Measurements from ENCODE around the gene VIM.
"Not testable (repeated sequence)": the region's sequence is repeated elsewhere in the genome, so short reads cannot be mapped to it uniquely, and the experiment has no call there.

VIM gene

DNA sequence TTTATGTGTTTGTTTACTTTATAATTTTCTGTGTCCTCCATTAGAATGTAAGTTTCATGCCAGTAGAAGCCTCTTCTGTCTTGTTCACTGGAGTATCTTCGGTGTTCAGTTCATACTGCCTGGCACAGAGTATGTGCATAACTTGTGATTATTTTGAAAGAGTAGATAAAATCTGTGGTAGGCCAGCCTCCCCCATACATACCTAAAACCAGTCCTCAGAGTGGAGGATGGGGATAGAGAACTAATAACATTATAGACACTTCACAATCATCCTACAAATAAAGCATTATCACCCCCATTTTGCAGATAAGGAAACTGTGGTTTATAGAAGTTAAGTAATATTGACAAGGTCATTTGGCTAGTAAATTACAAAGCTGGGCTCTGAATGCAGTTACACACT lies 28.0 kb downstream of the VIM start:
- DNase-seq (ENCODE audit: low spot score) (no peak), FAIRE-seq (no peak)

DNA sequence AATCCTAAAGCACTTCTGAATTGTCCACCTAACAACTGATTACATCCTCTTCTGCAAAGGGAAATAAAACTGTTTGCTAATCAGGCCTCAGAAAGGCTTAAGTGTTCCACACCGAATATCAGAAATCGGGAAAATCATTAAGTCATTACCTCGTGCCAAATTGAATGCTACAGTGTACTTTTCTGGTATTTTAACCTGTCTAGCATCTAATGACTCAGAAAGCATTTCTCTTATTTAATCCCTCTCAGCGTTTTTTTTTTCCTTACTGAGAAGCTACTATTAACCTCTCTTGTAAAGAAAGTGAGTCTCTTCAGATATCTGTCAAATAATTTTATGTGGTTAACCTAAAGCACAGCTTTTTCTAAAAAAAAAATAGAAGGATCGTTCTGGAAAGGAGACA lies 28.6 kb downstream of the VIM start:
- FAIRE-seq: no peak
- DNase-seq (ENCODE audit: low spot score): no peak

DNA sequence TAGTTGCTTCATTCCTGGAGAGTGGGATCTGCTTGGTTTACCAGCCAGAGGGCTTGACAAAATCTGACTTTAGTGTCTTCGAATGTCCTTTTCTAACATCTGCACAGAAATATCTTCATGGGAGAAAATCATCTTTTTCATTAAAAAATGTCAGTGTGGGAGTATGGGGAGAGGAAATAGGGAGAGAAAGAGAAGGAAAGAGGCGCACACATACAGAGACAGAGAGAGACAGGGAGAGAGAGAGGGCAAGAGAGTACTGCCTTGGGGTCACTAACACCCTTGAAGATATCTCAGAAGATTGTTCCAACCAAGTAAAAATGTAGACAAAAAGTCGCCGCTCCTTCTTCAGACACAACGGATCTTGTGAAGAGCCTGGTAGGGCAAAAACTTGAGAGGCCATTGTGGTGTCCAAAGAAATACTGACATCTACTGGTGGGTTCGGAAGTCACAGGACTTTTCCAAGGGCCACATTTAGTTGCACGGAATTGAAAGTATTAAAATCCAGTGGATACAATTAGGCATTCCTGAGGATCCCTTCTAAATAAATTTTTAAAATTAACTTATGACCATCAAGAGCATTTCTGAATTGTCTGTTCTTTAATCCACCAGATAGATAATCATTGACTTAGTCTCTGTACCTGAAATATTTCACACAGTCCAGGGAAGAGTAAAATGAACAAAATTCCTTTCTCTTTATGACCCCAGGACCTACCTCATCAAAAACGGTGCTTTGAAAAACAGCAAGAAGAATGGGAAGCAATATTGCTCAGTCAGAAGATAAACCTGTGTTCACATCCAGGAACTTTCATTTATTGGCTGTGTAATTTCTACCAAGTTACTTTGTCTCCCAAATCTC lies 29.7 kb downstream of the VIM start:
- DNase-seq (ENCODE audit: low spot score) (peak; percentile 68), FAIRE-seq (peak; percentile 87)

DNA sequence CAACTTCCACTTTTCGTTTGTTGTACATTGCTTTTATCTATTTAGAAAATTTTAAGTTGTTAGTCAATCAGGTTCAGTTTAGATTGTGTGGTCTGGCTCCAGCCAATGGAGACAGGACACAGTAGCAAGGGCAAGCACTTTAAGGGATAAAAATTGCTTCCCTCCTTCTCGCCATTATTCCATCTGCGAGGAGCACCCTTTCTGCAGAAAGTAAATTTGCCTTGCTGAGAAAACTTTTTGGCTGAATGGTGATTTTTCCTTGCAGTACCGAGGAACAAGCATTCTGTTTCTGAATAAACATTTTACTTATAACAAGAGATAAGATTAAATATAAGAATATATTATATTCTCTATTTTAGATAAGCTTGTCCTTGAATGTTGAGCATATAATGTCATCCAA lies 34.5 kb downstream of the VIM start:
- DNase-seq (ENCODE audit: low spot score) (no peak), FAIRE-seq (no peak)

DNA sequence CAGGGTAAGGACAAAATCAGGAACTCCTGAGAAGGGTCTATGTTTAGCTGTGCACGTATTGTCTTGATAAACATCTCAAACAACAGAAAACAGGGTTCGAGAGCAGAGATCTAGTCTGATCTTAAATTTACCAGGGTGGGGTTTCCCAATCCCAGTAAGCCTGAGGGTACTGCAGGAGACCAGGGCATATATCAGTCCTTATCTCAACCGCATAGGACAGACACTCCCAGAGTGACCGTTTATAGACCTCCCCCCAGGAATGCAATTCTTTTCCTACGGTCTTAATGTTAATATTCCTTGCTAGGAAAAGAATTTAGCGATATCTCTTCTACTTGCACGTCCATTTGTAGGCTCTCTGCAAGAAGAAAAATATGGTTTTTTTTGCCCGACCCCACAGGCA lies 35.5 kb downstream of the VIM start:
- no peak for DNase-seq (ENCODE audit: low spot score)
- FAIRE-seq: no peak

DNA sequence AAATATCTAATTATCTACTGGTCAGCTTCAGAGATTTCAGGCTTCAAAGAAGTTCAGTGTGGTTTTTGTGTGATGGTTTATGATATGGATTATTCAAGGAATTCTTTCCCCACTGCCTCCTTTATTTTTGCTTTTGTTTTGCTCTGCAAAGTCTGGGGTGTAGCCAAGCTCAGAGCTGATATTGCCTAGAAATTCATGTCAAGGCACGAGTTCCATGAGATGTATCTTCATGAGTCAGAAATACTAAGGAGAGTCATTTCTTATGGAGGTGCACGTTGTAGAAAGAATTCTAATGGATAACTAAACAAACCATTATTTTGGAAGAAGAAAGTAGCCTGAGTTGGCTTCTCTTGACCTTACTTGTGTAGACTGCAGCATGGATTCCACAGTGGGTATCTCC lies 37.4 kb downstream of the VIM start:
- no peak for FAIRE-seq

DNA sequence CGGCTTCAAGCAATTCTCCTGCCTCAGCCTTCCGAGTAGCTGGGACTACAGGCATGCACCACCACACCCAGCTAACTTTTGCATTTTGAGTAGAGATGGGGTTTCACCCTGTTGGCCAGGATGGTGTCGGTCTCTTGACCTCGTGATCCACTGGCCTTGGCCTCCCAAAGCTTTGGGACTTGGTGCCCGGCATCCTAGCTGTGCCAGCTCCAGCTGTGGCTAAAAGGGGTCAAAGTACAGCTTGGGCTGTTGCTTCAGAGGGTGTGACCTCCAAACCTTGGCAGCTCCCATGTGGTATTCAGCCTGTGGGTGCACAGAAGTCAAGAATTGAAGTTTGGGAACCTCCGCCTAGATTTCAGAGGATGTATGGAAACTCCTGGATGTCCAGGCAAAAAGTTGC lies 38.5 kb downstream of the VIM start:
- FAIRE-seq; DNase-seq (ENCODE audit: low spot score): not testable (repeated sequence)

More for the DNA sequence above, 37.4 kb downstream of the VIM start:
- no peak for DNase-seq (ENCODE audit: low spot score)

DNA sequence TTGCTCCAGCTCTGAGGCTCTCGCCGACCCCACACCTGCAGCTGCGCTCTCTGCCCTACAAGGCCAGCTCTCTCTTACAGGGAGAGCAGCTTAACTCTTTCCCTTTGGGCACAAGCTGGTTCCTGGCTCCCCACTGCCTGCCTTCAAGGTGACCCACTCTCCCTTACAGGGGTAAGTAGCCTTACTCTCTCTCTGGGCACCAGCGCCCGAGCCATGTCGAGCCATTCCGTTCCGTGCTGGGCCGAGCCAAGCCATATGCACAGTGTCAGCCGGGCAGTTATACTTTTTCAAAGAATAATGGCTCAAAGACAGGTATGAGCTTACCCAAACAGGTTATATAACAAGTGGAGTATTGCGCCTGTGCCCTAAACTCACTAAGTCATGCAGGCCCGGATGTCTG lies 44.6 kb downstream of the VIM start:
- DNase-seq (ENCODE audit: low spot score) (no peak), FAIRE-seq (no peak)

DNA sequence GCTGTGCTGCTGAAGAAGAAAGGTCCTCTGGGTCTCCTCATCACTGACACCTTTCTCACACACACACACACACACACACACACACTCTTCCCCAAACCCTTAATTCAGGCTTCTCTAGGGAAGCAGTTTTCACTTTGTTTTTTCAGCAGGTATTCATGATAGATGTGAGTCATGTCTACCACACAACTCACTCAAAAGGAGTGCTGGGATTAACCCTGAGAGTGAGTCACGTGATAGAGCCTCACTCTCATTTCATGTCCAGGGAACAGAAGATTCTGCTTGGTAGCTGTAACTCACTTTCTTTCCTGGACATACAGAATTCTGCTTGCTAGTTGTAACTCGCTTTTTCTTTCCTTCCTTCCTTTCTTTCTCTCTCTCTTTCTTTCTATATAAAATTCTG lies 45.4 kb downstream of the VIM start:
- FAIRE-seq (peak; percentile 80), DNase-seq (ENCODE audit: low spot score) (peak; percentile 66)

DNA sequence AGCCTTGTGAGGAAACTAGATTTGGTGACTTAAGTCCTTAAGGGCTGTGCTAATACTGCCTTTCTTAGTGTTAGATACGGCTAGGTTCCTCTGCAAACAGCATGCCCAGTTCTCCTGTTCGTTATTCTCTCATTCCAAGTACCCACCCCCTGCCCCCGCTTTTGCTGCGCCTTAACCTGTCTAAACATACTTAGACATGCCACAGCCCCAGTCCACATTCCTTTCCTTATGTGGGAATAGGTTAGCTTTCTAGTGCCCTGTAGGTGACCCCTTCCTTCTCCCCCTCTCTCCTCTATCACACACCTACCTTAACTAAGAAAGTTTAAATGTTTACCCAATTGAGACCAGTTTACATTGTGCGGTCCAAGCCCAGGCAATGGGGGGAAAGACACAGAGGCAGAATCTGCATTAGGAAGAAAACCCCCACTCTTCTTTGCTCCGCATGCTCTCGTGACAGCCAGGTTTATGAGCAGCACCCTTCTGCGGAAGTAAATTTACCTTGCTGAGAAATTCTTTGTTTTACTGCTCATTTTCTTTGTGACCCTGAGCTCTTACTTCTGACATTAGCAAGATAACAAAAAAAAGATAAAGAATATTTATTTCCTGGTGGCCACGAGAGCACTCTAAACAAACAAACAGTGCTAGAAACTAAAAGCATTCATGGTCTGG lies 48.8 kb downstream of the VIM start:
- FAIRE-seq (no peak), DNase-seq (ENCODE audit: low spot score) (no peak)

DNA sequence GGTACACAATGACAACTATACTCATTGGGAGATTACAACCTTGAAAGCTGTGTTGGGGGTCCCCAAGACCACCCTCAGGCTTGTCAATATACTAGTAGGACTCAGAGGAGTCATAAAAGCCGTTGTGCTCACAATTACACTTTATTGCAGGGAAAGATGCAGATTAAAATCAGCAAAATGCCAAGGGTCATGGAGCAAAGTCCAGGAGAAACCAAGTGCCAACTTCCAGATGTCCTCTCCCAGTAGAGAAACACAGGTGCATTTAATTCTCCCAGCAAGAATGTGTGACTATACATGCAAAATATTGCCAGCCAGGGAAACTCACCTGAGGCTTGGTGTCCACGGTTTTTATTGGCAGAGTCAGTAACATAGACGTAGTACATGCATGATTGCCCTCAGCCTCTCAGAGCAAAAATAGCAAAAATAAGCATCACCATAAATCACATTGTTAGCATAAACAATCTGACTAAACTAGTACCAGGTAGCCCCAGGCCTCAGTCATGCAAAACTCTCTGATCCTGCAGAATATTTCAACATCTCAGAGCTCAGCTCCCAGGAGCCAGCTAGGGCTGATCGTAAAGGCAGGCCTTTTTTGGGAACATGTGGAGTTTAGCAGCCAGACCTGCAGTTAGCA lies 50.7 kb downstream of the VIM start:
- no peak for DNase-seq (ENCODE audit: low spot score)
- no peak for FAIRE-seq

DNA sequence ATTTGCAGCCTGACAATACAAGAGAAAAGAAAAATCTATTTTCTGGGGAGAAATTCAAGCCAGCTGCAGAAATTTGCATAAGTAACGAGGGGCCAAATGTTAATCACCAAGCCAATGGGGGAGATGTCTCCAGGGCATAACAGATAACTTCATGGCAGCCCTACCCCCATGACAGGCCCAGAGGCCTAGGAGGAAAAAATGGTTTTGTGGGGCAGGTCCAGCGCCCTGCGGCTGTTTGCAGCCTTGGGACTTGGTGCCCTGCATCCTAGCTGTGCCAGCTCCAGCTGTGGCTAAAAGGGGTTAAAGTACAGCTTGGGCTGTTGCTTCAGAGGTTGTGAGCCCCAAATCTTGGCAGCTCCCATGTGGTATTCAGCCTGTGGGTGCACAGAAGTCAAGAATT lies 54.3 kb downstream of the VIM start:
- DNase-seq (ENCODE audit: low spot score) (no peak), FAIRE-seq (no peak)

DNA sequence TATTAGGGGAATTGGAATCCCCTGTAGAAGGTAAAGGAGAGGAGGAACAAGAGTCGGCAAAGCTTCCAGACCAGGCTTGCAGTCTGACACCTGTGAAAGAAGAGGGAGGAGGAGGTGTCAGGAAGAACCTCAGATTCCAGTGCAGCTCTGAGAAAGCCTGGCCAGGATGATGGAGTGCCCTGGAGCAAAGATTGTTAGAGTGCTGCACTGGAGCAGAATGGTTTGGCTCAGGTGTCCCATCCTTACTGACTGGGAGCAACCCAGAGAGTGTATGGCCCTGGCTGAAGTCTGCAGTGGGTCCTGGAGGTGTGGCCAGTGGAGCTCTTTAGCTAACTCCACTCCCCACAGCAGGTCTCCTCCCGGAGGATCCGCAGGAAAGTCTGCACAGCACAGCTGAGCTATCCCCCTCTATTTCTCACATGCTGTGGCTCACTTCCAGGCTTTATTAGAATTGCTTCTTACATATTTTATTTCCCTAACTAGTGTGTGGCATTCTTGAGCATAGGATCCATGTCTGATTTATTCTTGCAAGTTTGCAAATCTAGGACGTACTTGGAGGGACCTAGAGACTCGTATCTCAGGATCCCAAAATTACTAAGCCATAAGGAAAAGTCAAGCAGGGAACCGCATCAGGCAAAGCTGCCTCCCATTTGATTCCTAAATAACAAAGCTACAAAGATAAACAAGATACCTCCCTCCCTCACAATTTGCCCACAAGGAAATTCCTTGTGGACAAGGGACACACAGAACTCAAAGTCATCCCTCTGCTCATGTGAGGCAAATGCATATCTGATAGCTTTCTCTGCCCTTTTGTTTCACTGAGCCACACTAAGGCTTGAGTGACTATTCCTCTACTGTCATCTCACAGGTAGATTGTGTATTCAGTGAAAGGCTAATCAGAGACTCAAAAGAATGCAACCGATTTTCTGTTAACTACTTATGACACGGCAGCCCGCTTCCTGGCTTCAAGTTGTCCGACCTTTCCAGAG lies 58.8 kb downstream of the VIM start:
- FAIRE-seq (no peak), DNase-seq (ENCODE audit: low spot score) (no peak)

Data from RCC 7860 (cell line).